Endometrial microvascular endothelial cells (primary cell): ENCODE data around the gene DDX10. TPM values are rescaled to one million over a fixed set of nuclear protein-coding genes. Genes with fewer than 3 reads are reported as not detected.
"Not testable (repeated sequence)": the region's sequence is repeated elsewhere in the genome, so short reads cannot be mapped to it uniquely, and the experiment has no call there.

Experiments used
- in situ Hi-C: cut with HindIII; loops from 2 replicates; pipeline ENCODE4 v1.10.0; 2017; ENCODE audit warnings: low sequenced_read_pairs, low pct_unique_long_range_greater_than_20kb; ENCODE audit errors: inconsistent ontology term
- total RNA-seq: library from RNA; depleted of rRNA; stranded (reverse); fragments of >200 nt; gene quantifications from one replicate; pipeline ENCODE4 v1.2.3, GENCODE V29; 2015; ENCODE audit errors: inconsistent ontology term

Gene DDX10
- total RNA-seq, 1 donor from 2014 or later = 56.9 TPM

DNA sequence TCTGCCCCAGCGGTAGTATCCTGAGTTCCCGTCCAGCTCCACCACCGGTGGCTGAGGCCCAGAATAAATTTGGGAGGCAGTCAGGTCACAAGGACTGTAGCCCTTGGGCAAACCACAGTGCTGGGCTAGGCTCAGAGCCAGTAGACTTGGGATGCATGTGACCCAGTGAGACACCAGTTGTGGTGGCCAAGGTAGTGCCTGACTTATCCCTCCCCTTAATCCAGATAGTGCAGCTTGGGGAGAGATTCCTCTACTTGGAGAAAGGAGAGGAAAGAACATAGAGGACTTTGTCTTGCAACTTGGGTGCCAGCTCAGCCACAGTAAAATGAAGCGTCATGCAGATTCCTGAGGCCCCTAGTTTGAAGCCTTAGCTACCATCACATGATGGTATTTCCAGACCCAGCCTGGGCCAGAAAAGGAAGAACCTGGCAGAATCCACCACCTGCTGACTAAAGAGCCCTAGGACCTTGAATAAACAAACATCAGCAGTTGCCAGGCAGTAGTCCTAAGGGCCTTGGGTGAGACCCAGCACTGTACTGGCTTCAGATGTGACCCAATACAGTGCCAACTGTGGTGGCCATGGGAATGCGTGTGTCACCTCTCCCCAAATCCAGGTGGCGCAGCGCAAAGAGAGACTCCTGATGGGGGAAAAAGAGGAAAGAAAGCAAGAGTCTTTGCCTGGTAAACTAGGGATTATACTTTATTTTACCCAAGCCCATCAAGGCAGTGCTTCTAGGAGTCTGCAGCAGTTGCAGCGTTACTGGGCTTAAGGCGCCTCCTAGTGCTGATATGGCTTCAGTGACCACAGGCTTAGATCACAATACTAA lies 17.0 kb upstream of the DDX10 start:
- in situ Hi-C loops = no loop called here

- in situ Hi-C loops = no loop called here
Observed at GRCh38 chr11:108648528-108648885, 16.4 kb upstream of the DDX10 start.

- in situ Hi-C loops = not testable (repeated sequence)
Observed at GRCh38 chr11:108654100-108654499, 10.8 kb upstream of the DDX10 start.

DNA sequence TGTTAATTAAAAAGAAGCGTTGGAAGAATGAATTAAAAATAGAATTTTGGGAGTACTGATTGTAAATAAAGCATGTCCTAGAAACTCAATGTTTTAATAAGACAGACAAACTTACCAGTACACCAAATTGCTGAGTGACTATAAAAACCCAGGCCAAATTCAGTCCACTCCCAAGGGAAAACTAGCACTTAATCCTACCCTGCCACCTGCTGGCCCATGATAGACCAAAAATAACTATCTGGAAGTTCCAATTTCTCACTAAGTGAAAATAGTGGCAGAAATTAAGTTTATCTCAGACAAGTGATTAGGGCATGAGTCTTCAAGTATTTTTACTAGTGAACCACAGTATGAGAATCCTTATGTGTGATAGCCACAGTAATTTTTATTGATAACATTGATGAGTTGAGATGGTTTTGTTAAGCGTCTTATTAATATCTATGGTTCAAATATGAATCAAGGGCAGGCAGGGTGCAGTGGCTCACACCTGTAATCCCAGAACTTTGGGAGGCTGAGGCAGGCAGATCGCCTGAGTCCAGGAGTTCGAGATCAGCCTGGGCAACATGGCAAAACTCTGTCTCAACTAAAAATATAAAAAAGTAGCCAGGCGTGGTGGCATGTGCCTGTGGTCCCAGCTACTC lies 9.8 kb upstream of the DDX10 start:
- in situ Hi-C loops = no loop called here

- in situ Hi-C loops = no loop called here
Observed at GRCh38 chr11:108662700-108663099, 2.2 kb upstream of the DDX10 start.

- in situ Hi-C loops = no loop called here
Observed at GRCh38 chr11:108663154-108663877, 1.6 kb upstream of the DDX10 start.

- in situ Hi-C loops = no loop called here
Observed at GRCh38 chr11:108666373-108666772, 1.5 kb downstream of the DDX10 start.

GRCh38 chr11:108669286-108669685 lies 4.4 kb downstream of the DDX10 start:
- in situ Hi-C loops = no loop called here

- in situ Hi-C loops = no loop called here
Observed at GRCh38 chr11:108669711-108670110, 4.8 kb downstream of the DDX10 start.

- in situ Hi-C loops = no loop called here
Observed at GRCh38 chr11:108670451-108670850, 5.6 kb downstream of the DDX10 start.

DNA sequence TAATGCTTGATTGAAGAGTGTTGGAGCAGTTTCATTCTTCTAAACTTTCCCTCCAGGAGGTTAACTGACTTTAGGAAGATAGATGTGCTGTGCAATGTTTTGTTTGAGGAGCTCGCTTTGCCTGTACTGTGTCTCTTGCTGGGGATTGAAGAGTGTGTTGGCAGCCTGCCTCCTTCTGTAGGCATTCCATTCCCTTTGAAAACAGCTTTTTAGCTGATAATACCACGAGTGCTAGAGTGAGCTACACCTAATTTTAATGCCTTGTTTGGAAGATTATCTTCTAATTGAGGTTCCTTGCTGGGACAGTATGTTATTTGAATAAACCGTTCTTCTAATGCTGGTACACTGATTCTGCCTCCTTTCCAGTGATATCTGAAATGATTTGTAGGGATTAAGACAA lies 7.2 kb downstream of the DDX10 start:
- in situ Hi-C loops = no loop called here

GRCh38 chr11:108672786-108673185 lies 7.9 kb downstream of the DDX10 start:
- in situ Hi-C loops = no loop called here

DNA sequence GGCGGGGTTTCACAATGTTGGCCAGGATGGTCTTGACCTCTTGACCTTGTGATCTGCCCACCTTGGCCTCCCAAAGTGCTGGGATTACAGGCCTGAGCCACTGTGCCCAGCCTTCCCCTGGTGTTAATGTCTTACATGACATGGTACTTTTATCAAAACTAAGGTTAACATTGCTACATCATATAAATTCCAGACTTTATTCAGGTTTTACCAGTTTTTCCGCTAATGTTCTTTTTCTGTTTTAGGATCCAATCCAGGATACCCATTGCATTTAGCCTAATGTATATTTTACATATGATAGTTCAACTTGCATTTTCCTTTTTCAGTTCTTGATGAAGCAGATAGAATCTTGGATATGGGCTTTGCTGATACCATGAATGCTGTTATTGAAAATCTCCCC lies 14.2 kb downstream of the DDX10 start:
- in situ Hi-C loops = no loop called here

DNA sequence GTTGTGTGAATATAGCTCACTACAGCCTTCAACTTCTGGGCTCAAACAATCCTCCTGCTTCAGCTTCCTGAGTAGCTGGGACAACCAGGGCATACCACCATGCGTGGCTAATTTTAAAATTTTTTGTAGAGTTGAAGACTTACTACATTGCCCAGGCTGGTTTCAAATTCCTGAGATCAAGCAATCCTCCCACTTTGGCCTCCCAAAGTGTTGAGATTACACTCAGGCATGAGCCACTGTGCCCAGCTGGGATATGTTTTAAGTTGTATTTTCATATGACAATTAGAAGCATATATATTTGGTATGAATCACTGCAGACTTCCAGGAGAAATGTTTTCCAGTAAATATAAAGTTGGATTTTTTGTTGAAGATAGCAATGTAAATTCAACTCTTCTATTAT lies 15.4 kb downstream of the DDX10 start:
- in situ Hi-C loops = no loop called here

GRCh38 chr11:108685419-108686130 lies 20.7 kb downstream of the DDX10 start:
- in situ Hi-C loops = no loop called here

GRCh38 chr11:108693852-108694251 lies 29.0 kb downstream of the DDX10 start:
- in situ Hi-C loops = no loop called here

DNA sequence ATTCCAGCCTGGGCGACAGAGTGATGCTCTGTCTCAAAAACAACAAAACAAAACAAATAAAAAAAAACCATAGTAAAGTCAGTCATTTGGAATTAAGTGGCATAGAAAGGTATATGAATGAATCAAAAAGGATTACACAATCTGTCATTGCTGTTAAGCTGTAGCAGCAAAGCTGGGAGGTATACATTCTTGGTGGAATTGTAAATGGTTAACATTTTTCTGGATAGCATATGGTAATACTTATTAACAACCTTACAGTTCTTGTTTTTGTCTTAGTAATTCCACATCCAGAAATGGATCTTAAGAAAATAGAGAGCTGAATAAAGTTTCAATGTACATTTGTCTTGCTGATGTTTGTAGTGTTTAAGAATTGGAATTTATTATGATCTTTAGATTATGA lies 30.0 kb downstream of the DDX10 start:
- in situ Hi-C loops = no loop called here

DNA sequence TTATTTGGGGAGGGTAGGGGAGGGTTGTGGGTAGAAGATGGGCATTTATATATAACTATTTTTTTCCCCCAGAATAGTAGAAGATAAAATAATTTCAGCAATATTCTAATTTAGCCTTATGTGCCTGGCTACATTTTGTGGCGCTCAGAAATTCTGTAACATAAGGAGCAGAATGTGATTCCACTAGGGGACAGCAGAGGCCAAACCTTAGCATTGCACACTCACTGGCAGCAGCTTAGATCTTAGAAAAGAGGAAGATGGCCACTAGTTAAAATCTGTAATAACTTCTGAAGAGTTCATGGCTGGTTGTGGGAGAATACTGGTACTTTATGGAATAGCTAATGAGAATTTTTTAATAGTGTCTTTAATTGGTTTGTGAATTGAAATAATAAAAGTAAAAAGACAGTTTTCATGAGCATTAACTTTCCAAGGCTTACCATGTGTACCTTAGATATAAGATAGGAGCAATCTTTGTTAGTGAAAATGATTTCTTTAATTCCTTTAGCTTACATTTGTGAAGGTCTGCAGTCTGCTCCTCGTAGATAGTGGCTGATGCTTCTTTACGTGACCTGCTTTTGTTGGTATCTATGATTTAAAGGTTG lies 33.1 kb downstream of the DDX10 start:
- in situ Hi-C loops = no loop called here
